GM19395 (cell line): Measurements from ENCODE around the gene ACADM.
"Not testable (repeated sequence)": the region's sequence is repeated elsewhere in the genome, so short reads cannot be mapped to it uniquely, and the experiment has no call there.

Source experiments
- ATAC-seq: cut with Tn5 transposase; IDR thresholded peaks from one replicate; pipeline ENCODE4 v1.9.1; 2021; ENCODE audit warnings: mild to moderate bottlenecking, moderate library complexity; ENCODE audit not compliant: unreplicated experiment

ACADM gene

DNA sequence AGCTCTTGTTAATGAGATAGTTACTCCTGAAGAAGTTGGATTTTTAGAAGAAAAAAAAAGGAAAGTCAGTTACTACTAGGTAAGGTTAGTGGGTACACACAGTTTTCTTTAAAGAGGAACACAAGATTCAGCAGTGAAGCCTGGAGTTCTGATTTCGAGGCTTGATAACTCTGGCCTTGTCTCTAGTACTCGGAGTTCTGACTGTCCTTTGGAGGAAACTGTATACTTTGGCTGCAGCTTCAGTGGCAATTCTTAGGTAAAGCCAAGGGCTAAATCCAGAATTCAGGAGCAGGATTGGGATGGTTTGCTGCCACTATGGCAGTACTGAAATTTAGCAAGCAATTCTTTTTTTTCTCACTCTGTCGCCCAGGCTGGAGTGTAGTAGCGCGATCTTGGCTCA is 9.2 kb downstream of the ACADM start:
- no peak for ATAC-seq

DNA sequence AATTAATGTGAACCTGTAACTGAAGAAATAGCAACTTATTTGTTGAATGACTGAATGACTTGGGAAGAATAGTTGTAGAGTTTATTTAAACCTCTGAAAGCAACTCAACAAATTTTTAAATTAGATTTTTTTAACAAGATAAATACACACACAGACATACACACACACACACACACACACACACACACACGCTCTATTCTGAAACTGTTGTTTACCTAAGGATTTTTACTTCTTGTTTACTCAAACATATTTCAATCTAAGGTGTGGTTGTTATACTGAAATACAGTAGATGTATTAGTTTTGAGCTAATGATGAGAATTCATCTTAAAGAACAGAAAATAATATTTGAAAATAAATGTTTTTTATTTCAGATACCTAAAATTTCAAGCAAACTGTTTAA is 11.5 kb downstream of the ACADM start:
- no peak for ATAC-seq

DNA sequence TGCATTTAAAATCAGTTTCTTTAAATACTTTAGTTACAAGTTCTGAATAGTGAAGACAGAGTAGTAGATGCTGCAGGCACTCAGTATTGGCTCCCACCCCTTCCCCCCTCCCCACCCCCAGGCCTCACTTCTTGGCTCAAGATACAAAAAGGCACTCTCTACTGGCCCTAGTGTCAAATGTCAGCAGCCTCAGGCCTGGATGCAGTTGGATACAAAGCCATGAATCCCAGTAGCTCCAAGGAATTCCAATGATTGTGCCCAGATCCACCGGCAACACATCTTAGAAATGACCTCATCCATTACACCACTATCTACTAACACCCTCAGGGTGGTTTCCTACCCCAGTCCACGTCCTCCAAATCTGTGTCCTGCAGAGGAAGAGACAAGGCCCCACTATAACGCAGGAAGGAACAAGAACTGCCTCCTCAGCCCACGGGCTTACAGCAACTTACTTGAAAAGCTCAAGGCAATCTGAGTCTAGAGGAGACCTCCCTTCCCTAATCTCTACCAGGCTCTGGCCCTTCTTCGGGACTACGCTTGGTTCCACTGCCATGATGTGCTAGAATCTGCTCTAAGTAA is 17.6 kb downstream of the ACADM start:
- ATAC-seq, result no peak

DNA sequence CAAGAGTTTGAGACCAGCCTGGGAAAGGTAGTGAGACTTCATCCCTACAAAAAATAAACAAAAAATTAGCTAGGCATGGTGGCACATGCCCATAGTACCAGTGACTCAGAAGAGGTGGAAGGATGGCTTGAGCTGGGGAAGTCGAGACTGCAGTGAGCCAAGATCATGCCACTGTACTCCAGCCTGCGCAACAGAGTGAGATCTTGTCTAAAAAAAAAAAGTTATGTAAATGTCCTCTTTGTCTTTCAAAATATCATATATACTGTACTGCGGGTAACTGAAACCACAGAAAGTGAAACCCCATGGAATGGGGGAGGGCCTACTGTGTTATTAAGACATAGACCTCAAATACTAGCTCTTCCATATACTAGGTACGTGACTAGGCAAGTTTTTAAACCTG is 20.8 kb downstream of the ACADM start:
- peak; percentile 83 for ATAC-seq

DNA sequence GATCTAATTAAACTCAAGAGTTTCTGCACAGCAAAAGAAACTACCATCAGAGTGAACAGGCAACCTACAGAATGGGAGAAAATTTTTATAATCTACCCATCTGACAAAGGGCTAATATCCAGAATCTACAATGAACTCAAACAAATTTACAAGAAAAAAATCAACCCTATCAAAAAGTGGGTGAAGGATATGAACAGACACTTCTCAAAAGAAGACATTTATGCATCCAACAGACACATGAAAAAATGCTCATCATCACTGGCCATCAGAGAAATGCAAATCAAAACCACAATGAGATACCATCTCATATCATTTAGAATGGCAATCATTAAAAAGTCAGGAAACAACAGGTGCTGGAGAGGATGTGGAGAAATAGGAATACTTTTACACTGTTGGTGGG is 32.7 kb downstream of the ACADM start:
- ATAC-seq, result not testable (repeated sequence)

DNA sequence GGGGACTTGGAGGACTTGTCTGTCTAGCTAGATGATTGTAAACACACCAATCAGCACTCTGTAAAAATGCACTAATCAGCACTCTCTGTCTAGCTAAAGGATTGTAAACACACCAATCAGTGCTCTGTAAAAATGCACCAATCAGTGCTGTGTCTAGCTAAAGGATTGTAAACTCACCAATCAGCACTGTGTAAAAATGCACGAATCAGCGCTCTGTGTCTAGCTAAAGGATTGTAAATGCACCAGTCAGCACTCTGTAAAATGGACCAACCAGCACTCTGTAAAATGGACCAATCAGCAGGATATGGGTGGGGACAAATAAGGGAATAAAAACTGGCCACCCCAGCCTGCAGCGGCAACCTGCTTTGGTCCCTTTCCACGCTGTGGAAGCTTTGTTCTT is 34.0 kb downstream of the ACADM start:
- ATAC-seq, result not testable (repeated sequence)

DNA sequence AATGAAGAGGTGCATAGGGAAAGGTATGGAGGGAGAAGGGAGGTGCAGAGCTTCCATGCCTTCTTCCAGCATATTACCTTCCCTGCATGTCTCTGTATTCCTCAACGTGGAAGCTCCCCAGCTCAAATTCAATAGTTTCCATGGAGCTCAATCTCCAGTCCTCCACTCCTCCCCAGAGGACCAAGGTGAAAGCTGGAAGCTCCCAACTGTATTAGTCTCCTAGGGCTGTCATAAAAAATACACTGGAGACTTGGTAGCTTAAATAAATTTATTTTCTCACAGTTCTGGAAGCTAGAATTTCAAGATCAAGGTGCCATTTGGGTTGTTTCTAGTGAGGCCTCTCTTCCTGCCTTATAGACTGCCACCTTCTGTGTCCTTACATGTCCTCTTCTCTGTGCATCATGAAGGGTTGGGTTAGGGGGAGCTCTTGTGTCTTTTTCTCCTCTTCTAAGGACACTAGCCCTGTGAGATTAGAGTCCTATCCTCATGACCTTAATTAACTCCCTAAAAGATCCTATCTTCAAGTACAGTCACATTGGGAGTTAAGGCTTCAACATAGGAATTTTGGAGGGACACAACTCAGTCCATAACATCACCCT is 39.6 kb downstream of the ACADM start:
- peak; percentile 48 for ATAC-seq

DNA sequence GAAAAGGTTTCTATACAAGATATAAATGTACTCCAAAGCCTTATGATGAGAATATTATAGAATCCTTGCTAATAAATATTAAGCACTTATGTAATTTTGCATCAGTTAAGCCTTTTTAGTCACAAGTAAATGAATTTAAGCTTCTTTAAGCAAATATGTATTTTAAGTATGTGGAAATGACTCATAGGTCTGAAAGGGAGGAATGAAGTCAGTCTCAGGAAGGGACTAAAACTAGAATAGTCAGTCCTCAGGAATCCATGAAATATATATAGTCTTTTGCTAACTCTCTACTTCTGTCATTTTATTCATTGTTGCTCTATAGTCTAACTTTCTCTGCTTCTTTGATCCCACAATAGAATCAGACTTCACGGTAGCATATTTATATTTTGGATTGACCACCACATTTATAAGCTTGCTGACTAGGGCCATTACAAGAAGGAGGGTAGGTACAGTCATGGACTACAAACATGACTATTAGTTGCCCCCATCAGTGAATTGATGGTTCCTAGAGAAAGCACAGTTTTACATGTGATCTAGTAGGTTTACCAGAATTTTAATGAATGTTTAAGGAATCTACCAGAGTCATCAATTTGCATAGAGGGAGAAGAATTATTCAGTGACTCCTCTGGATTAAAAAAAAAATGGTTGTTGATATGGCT is 41.3 kb downstream of the ACADM start:
- ATAC-seq, result no peak

DNA sequence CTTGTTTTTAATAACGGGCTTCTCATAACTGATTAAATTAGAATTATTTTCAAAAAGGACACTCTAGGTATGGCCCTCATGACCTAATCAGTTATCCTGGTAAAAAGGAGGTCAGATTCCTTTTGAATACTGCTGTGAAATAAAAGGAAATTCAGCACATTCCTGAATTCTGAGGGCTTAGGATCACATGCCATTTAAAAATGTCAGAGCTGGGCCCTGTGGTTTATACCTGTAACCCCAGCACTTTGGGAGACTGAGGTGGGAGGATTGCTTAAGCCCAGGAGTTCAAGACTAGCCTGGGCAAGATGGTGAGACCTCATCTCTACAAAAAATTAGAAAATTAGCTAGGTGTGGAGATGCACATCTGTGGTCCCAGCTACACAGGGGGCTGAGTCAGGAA is 43.5 kb downstream of the ACADM start:
- ATAC-seq, result no peak

DNA sequence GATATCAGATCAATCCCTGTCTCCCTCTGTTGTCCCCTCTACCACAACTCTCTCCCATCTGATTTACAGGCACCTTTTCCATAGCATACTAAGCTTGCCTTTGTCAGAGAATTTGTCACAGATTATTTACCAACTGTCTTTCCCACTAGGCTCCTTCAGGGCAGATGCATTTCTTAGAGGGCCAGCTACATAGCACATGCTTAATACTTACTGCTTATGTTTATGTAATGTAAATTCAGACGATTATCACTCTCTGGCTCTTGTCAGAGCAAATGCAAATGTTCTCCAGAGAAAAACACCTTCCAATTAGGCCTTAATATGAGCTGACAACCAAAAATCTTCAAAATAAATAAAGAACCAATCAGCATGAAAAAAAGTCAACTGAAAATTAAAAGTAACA is 46.3 kb downstream of the ACADM start:
- ATAC-seq, result no peak

DNA sequence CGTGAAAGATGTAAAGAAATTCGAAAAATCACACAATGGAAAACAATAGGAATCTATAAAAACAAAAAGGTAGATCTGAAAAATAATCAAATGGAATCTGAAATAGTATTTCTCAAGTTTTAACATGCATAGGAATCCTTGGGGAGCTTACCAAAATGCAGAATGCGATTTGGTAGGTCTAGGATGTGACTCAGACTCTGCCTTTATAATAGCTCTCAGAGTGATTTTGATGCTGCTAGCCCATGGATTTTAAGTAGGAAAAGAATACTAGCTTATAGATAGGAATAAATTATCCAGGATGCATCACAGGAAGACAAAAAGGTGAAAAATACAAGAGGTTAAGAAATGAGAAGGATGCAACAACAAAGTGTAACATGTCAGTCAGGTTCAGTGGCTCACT is 47.5 kb downstream of the ACADM start:
- no peak for ATAC-seq

DNA sequence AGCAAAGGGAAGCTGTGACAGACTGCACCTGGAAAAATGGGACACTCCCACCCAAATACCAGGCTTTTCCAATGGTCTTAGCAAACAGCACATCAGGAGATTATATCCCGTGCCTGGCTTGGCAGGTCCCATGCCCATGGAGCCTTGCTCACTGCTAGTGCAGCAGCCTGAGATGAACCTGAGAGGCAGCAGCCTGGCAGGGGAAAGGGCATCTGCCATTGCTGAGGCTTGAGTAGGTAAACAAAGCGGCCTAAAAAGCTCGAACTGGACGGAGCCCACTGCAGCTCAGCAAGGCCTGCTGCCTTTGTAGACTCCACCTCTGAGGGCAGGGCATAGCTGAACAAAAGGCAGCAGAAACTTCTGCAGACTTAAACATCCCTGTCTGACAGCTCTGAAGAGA is 53.3 kb downstream of the ACADM start:
- ATAC-seq, result not testable (repeated sequence)

DNA sequence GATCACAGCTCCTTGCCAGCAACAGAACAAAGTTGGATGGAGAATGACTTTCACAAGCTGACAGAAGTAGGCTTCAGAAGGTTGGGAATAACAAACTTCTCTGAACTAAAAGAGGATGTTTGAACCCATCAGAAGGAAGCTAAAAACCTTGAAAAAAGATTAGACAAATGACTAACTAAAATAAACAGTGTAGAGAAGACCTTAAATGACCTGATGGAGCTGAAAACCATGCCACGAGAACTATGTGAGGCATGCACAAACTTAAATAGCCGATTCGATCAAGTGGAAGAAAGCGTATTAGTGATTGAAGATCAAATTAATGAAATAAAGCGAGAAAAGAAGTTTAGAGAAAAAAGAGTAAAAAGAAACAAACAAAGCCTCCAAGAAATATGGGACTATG is 54.2 kb downstream of the ACADM start:
- ATAC-seq, result not testable (repeated sequence)

DNA sequence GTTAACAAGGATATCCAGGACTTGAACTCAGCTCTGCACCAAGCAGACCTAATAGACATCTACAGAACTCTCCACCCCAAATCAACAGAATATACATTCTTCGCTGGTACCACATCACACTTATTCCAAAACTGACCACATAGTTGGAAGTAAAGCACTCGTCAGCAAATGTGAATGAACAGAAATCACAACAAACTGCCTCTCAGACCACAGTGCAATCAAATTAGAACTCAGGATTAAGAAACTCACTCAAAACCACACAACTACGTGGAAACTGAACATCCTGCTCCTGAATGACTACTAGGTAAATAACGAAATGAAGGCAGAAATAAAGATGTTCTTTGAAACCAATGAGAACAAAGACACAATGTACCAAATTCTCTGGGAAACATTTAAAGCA is 55.7 kb downstream of the ACADM start:
- ATAC-seq, result not testable (repeated sequence)

DNA sequence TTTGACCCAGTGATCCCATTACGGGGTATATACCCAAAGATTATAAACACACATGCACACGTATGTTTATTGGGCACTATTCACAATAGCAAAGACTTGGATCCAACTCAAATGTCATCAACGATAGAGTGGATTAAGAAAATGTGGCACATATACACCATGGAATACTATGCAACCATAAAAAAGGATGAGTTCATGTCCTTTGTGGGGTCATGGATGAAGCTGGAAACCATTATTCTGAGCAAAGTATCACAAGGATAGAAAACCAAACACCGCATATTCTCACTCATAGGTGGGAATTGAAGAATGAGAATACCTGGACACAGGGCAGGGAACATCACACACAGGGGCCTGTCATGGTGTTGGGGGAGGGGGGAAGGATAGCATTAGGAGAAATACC is 59.4 kb downstream of the ACADM start:
- not testable (repeated sequence) for ATAC-seq

DNA sequence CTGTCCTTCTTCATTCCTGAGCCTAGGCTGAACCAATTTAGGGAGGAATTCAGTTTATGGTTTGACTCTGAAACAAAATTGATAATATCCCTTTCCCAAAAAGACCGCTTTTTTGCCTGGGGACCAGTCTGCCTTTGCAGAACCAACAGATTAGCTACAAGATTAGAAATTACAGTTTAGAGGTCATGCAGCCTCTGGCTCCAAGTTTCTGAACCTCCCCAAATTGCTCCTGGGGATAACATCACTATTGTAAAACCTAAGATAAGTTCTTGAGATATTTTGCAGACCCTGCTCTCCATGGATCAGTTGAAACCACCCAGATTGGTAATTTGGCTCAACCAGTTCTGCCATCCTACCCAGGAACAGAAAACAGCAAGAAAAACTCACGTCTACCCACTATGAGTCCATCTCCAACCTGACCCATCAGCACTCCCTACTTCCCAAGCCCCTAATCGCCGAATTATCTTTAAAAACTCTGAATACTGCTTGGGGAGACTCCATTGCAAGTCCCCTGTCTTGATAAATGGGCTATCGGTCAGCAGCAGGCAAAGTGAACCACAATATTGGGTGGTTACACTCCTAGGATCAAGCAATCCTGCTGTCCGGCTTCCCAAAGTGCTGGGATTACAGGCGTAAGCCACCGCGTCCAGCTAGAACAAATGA is 60.9 kb downstream of the ACADM start:
- ATAC-seq, result peak; percentile 20

DNA sequence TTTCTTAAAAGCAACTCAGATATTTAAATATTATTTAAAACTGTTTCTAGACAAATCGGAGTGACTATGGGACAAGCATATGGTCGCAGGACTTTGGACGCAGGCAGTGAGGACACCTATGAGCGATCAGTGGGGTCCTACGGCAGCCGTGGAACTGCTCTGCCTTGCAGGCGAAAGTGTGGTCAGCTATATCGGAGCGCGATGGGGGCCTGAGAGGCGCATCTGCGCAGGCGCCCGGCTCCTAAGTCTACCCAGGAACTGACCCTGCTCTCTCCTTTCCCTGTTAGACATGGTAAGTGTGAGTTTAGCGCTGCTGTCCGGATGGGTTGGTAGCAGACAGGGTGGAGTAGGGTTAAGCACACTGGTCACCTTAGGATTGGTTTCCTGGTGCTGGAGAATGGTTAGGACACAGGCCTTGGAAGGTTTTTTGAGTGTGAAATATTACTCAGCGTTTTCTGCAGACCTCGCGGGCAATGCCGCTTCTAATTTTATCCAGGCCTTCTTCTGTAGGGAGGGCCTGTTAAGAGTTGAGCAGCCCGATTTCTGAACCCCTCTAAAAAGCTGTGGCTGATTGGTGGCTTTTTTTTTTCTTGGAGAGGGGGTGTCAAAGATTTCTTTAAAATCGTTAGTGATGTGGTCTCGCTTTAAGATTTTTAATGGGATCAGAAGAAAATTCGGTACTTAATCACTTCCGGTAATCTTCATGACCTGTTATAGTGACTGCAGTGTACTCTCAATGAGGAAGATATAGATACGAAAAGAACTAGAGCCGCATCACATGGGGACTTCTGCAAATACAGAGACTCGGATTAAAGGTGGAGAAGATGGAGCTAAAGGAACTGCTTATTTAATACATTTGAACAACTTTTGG is 61.7 kb downstream of the ACADM start, which contains the start of gene RABGGTB:
TSS of gene RABGGTB (plus strand) at position 274 of the 871 bp plus-strand sequence. CDS start at position 290, 16 bp downstream.
- ATAC-seq, result peak; percentile 70

DNA sequence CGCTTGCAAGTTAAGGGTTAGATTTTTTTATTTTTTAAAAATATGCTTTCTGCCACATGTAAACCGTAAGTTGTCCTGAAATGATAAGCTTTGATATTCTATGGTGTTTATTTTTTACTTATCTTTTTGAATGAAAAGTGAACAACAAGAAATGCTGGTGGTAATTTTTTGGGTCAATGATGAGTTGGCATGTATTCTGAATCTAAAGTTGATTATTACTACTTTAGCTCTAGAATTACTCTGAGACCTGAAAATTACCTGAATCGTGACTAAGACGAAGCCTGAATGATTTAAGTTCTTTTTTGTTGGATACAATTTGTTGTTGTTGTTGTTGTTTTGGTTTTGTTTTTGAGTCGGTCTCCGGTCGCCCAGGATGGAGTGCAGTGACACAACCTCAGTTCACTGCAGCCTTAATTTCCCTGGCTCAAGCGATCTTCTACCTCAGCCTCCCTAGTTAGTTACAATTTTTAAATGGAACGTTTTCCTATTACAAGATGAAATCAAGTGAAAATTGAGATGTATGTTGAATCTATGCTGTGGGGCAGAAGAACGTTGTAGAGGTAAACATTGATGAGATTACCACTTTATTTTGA is 62.5 kb downstream of the ACADM start:
- no peak for ATAC-seq

DNA sequence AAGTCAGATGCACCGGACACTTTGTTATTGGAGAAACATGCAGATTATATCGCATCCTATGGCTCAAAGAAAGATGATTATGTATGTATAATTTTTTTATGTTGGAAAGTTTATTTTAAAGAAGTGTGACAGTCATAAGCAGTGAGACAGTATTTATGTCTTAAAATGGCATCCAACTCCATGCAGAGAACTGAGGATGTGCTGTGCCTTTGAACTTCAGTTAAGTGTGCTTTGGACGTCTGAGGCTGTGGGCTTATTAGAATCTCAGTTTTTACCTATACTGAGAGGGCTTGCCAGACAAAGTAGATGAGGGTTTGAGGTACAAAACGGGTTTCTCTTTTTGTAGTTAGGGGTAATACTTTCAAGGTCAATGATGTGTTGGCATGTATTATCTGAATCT is 63.0 kb downstream of the ACADM start:
- no peak for ATAC-seq

DNA sequence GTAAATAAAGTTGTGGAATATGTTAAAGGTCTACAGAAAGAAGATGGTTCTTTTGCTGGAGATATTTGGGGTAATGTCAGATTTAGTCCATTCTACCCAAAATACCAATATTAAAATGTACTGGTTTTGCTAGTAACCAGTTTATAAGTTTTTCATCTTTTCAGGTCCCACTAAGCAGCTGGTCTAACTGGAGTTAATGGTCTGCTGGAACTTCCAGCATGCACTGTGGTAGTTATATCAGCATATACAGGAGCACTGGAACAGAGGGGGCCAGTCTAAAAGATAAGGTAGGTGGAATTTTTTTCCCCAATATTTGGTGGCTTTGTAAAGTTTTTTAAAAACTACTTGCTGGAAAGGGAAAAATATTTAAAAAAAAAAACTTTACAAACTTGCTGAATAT is 65.5 kb downstream of the ACADM start:
- no peak for ATAC-seq

DNA sequence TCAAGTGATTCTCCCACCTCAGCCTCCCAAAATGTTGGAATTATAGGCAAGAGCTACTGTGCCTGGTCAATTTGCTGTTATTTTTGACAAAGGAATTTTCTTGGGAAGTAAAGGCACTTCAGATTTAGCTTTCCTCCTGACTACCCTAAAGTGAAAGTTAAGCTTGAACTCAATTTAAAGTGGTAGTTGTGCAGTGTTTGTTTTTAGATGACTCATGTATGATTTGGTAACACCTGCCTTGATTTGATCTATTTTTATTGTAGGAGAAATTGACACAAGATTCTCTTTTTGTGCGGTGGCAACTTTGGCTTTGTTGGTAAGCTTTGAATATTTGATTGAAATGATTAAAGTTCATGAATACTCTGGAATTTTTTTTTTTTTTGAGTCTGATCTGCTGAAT is 66.5 kb downstream of the ACADM start:
- no peak for ATAC-seq
